Ovary (tissue), 9 donors: ENCODE data around the gene SMPDL3B. TPM values are rescaled to one million over a fixed set of nuclear protein-coding genes. Genes with fewer than 3 reads are reported as not detected.

Experiments
- DNase-seq, 5 donors: peaks; one replicate each; pipeline ENCODE4 v3.0.0-alpha.2; 2019 to 2020
- H3K27ac ChIP-seq, 2 donors: fragments of 200-600 bp; one replicate each; pipeline versions ENCODE4 v1.5.1 to v1.8.0; 2019 to 2022
- H3K27me3 ChIP-seq: fragments of 200-600 bp; one replicate; pipeline ENCODE4 v1.8.0; 2022
- H3K36me3 ChIP-seq: fragments of 200-600 bp; sonication (generic); one replicate; pipeline ENCODE4 v1.5.1; 2019
- H3K4me1 ChIP-seq: one replicate; pipeline ENCODE4 v1.8.1; 2013; ENCODE audit warnings: mild to moderate bottlenecking, moderate library complexity; ENCODE audit not compliant: insufficient read depth
- H3K4me3 ChIP-seq: fragments of 200-600 bp; sonication (generic); one replicate; pipeline ENCODE4 v1.5.1; 2017
- H3K9me3 ChIP-seq, 2 donors: fragments of 200-600 bp in 1 of 2; sonication (generic) in 1 of 2; one replicate each; pipeline versions ENCODE4 v1.5.1 to v1.8.1; 2013 to 2019; ENCODE audit warnings: mild to moderate bottlenecking in 1 of 2, moderate library complexity in 1 of 2
- EP300 ChIP-seq: sonication (generic); formaldehyde crosslinking; IDR thresholded peaks from one replicate; pipeline ENCODE4 v1.6.1; 2017; ENCODE audit warnings: antibody characterized with exemption
- POLR2A ChIP-seq: fragments of 450-650 bp; IDR thresholded peaks from one replicate; pipeline ENCODE4 v1.6.1; 2017; ENCODE audit warnings: antibody characterized with exemption, mild to moderate bottlenecking, moderate library complexity
- WGBS, 3 donors: extraction: QIAGEN DNeasy Blood & Tissue Kit in 1 of 3; methylation state at CpG; one replicate each; pipeline versions ENCODE4 v1.1.5 to v1.1.7; 2013 to 2017; 5-methylcytosine and 5-hydroxymethylcytosine counted together
- intact Hi-C, 4 donors: fragments of 100-400 bp; cut with DNase I; formaldehyde crosslinking; loops; one replicate each; pipeline versions ENCODE4 v1.11.0 to v1.15.1; 2022 to 2023
- polyA plus RNA-seq, 2 donors: library from polyadenylated mRNA; stranded (reverse); fragments of 200-250 nt in 1 of 2; fragments of 350-450 nt in 1 of 2; fragmentation: Illumina TruSeq in 1 of 2; extraction: RNeasy Lipid Tissue Mini Kit (QIAGEN cat#74804) in 1 of 2; gene quantifications; one replicate each; pipeline ENCODE4 v1.2.3, GENCODE V29; 2013 to 2014
- total RNA-seq, 7 donors: library from RNA; depleted of rRNA in 2 of 7; stranded (reverse); fragments of >200 nt in 2 of 7; fragmentation: NEBNext Ultra II Directional in 3 of 7; extraction: Animal tissue kit (Norgen Biotek cat#: 25700) in 3 of 7; gene quantifications; one replicate each; pipeline versions ENCODE4 v1.1.0 to v1.2.4, GENCODE V29; 2016 to 2023
- TF ChIP-seq, protein P1 (sequence below), 3 donors: fragments of 450-650 bp in 2 of 3; fragments of 200-600 bp in 1 of 3; IDR thresholded peaks; one replicate each; pipeline versions ENCODE4 v1.5.1 to v1.8.0; 2016 to 2022; ENCODE audit warnings: antibody characterized with exemption in 3 of 3, mild to moderate bottlenecking in 1 of 3
- donor health status: DM: no; HTN: no; CAD: no; lungs with moderate emphysema.
- donor health status: DM: no; HTN: no; CAD: no.
- donor health status: Bipolar disorder and iron deficiency.
- donor health status: DM: yes; HTN: yes; CAD: no.
- donor health status: DM: no; HTN: no; CAD: no.
- donor health status: DM: yes; HTN: yes; CAD: no.

The SMPDL3B gene
- total and polyA plus RNA-seq, 9 donors = 0.23 to 21.1 (median 0.74) TPM; not detected in 2

DNA sequence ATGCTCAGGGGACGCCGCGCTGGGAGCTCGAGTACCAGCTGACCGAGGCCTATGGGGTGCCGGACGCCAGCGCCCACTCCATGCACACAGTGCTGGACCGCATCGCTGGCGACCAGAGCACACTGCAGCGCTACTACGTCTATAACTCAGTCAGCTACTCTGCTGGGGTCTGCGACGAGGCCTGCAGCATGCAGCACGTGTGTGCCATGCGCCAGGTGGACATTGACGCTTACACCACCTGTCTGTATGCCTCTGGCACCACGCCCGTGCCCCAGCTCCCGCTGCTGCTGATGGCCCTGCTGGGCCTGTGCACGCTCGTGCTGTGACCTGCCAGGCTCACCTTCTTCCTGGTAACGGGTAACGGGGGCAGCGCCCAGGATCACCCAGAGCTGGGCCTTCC lies 23.7 kb downstream of the SMPDL3B start:
- TF ChIP-seq POLR2A = no peak
- no peak for TF ChIP-seq EP300
- TF ChIP-seq, protein P1, sequence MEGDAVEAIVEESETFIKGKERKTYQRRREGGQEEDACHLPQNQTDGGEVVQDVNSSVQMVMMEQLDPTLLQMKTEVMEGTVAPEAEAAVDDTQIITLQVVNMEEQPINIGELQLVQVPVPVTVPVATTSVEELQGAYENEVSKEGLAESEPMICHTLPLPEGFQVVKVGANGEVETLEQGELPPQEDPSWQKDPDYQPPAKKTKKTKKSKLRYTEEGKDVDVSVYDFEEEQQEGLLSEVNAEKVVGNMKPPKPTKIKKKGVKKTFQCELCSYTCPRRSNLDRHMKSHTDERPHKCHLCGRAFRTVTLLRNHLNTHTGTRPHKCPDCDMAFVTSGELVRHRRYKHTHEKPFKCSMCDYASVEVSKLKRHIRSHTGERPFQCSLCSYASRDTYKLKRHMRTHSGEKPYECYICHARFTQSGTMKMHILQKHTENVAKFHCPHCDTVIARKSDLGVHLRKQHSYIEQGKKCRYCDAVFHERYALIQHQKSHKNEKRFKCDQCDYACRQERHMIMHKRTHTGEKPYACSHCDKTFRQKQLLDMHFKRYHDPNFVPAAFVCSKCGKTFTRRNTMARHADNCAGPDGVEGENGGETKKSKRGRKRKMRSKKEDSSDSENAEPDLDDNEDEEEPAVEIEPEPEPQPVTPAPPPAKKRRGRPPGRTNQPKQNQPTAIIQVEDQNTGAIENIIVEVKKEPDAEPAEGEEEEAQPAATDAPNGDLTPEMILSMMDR (IDR thresholded peaks at IDR 0.05) = no peak
- peak in 4 of 5 donors; percentile 26 to 48 (median 46) for DNase-seq
- Histone ChIP-seq H3K27ac (no peak overlapping the region), H3K4me3 (no peak overlapping the region), H3K36me3 (no peaks in the 10 kb centered on the region), H3K4me1 (peaks cover 10% of the 10 kb centered on the region), H3K27me3 (no peaks in the 10 kb centered on the region), H3K9me3 (no peaks in the 10 kb centered on the region)
- intact Hi-C loops = no loop called here
- WGBS, 3 donors = 95 to 98% (median 98%) methylated on average over 23 to 26 of the region's 26 CpGs

DNA sequence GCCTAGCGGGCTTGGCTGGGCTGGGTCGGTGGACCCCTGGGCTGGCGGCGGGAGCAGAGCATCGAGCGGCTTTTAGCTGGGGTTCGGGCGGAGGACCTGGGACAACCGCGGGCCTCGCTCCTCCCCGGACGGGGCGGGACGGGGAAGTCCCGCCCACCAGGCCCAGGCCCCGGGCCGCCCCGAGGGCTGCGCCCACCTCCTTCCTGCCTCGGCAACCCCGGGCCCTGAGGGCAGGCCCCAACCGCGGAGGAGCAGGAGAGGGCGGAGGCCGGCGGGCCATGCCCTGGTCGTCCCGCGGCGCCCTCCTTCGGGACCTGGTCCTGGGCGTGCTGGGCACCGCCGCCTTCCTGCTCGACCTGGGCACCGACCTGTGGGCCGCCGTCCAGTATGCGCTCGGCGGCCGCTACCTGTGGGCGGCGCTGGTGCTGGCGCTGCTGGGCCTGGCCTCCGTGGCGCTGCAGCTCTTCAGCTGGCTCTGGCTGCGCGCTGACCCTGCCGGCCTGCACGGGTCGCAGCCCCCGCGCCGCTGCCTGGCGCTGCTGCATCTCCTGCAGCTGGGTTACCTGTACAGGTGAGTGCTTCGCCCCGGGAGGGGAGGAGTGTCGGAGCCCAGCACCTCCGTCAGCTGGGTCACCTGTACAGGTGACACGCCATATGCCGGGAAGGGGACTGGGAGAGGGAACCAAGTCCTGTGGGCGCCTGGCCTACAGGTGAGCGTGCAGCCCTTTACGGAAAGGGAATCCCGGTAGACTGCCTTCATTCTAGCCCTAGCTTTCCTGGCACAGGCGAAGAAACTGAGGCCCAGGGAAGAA lies 25.2 kb downstream of the SMPDL3B start, which contains the start of gene XKR8:
XKR8 (plus strand) TSS at position 182 of the 812 bp plus-strand sequence; CDS start at position 279, 97 bp downstream.
- Histone ChIP-seq H3K27me3 (no peaks in the 10 kb centered on the region), H3K9me3 (no peaks in the 10 kb centered on the region), H3K4me1 (peaks cover 10% of the 10 kb centered on the region), H3K27ac (peak within 1 kb of the TSS; percentile 67 to 91), H3K4me3 (peak within 1 kb of the TSS; percentile 64), H3K36me3 (no peaks in the 10 kb centered on the region)
- intact Hi-C loops = no loop called here
- peak; percentile 74 to 88 (median 76) for DNase-seq
- WGBS, 3 donors = 5 to 10% (median 7%) methylated on average over 40 to 68 of the region's 68 CpGs
- no peak for TF ChIP-seq POLR2A
- TF ChIP-seq EP300 = no peak
- TF ChIP-seq, protein P1 (IDR thresholded peaks at IDR 0.05) = peak; percentile 21 to 49 (median 45)

DNA sequence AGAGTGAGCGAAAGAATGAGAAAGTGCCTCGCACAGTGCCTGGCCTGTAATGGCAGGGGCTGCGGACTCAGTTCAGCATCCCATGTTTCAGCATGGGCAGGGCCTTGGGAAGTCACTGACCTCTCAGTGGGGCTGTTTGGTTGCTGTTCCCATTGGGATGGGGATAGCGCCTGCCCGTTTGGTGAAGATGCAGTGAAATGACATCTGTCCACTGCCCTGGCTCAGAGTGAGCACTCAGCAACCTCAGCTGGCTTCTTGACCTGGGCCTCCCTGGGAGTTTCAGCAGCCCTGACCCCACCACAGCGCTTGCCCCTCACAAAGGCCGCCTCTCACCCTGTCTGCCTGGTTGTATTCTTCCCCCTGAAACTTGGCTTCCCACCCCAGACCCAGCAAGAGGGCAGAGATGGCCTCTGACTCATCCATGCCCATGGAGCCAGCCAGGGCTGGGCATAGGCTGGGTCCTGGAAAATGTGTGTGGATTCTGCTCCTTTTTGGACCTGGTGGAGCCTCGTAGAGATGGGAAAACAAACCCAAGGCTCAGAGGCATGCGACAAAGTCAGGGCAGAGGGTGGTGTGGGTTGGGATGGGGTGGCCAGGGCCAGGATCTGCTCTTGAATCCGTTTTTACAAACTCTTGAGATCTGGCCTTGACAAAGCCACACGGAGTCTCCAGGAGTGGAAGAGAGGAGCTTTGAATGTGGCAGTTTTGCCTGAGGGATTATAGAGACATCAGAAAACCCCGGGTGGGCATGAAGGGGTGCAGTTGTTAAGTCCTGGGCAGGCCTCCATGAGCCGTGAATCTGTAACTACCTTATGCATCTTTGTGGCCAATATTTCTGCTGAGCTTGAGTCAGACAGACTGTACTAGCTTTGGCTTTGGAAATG lies 26.2 kb downstream of the SMPDL3B start:
- H3K36me3 ChIP-seq = no peaks in the 10 kb centered on the region
- TF ChIP-seq, protein P1 (IDR thresholded peaks at IDR 0.05) = no peak
- no peak for TF ChIP-seq EP300
- no peak for TF ChIP-seq POLR2A
- intact Hi-C loops = no loop called here
- peak overlapping the region; percentile 64 for H3K4me3 ChIP-seq
- WGBS, 3 donors = 43 to 54% (median 50%) methylated on average over 13 of the region's 13 CpGs
- DNase-seq = peak in 1 of 5 donors; percentile 35
- H3K4me1 ChIP-seq = peaks cover 10% of the 10 kb centered on the region
- no peaks in the 10 kb centered on the region for H3K27me3 ChIP-seq
- no peaks in the 10 kb centered on the region for H3K9me3 ChIP-seq
- H3K27ac ChIP-seq = peak overlapping the region in 1 of 2 donors; percentile 38

- DNase-seq = no peak
- intact Hi-C loops = no loop called here
- TF ChIP-seq, protein P1 (IDR thresholded peaks at IDR 0.05) = no peak
- TF ChIP-seq EP300 (no peak), POLR2A (no peak)
- 57 to 62% (median 57%) methylated on average over 4 of the region's 4 CpGs for WGBS, 3 donors
- Histone ChIP-seq H3K27ac (peak overlapping the region in 1 of 2 donors; percentile 38), H3K4me3 (no peak overlapping the region), H3K9me3 (no peaks in the 10 kb centered on the region), H3K27me3 (no peaks in the 10 kb centered on the region), H3K4me1 (peaks cover 10% of the 10 kb centered on the region), H3K36me3 (no peaks in the 10 kb centered on the region)
Observed at GRCh38 chr1:27961646-27962221, 26.9 kb downstream of the SMPDL3B start.
